Measurements from ENCODE around the gene LMF1.

DNA sequence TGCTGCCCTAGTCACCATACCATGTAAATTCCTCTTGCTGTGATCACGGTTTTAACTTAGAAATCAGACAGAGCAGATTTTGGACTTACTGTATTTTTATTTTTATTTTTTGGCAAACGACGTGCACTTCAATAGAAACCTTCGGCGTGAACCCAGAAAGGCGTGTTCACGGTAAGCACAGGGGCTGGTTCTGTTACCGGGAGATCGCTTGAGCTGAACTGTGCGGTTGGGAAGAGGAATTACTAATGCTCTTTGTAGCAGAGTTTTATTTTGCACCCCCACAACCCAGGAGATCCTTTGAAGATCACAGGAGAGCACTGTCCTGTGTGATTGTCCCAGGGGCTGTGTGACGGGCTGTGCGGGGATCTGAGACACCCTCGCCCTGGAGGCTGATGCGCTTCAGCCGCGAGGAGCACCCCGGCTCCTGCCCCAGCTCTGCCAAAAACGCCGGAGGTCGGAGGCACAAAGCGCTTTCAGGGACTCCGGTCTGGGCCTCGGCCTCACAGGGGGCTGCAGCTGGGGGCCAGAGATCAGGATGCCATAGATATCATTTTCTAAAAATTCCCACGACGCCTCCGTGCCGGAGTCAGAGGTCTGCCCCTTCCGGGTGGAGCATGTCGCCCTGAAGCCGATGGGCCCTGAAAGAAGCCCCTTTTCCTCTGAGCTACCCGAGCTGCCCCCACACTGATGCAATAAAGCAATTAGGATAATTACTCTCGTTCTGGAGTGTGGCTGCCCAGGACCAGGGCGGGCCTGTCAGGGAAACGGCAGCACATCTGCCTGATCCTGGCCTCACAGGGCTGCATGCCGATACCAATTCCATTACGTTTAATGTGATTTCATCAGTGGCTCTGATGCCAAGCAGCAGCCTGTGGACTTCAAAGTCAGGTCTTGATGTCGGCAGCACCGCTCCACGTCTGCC is 71.8 kb downstream of the LMF1 start:
- TF ChIP-seq, protein P1, sequence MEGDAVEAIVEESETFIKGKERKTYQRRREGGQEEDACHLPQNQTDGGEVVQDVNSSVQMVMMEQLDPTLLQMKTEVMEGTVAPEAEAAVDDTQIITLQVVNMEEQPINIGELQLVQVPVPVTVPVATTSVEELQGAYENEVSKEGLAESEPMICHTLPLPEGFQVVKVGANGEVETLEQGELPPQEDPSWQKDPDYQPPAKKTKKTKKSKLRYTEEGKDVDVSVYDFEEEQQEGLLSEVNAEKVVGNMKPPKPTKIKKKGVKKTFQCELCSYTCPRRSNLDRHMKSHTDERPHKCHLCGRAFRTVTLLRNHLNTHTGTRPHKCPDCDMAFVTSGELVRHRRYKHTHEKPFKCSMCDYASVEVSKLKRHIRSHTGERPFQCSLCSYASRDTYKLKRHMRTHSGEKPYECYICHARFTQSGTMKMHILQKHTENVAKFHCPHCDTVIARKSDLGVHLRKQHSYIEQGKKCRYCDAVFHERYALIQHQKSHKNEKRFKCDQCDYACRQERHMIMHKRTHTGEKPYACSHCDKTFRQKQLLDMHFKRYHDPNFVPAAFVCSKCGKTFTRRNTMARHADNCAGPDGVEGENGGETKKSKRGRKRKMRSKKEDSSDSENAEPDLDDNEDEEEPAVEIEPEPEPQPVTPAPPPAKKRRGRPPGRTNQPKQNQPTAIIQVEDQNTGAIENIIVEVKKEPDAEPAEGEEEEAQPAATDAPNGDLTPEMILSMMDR (IDR thresholded peaks at IDR 0.05 in 2 of 3, conservative IDR thresholded peaks at IDR 0.05 in 1 of 3; ENCODE audit: borderline replicate concordance in 1 of 3, insufficient read depth in 1 of 3, low read depth in 2 of 3, low read length in 2 of 3), result no peak
- TF ChIP-seq EZH2phosphoT487 (IDR thresholded peaks at IDR 0.05; ENCODE audit: borderline replicate concordance), result no peak
- TF ChIP-seq ZFX (IDR thresholded peaks at IDR 0.05), result no peak
- no peak for TF ChIP-seq POLR2A (IDR thresholded peaks at IDR 0.05; ENCODE audit: borderline replicate concordance, extremely low read depth, insufficient read depth, insufficient read length)
- no peak for TF ChIP-seq POLR2AphosphoS5 (IDR thresholded peaks at IDR 0.05; ENCODE audit: low read depth, low read length)
- TF ChIP-seq, protein P2, sequence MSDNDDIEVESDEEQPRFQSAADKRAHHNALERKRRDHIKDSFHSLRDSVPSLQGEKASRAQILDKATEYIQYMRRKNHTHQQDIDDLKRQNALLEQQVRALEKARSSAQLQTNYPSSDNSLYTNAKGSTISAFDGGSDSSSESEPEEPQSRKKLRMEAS (IDR thresholded peaks at IDR 0.05), result no peak
- TF ChIP-seq RAD21 (IDR thresholded peaks at IDR 0.05; ENCODE audit: low read depth), result no peak

Data from HCT116 (cell line).